ENCODE measurements around the gene NRXN3. TPM values are rescaled to one million over a fixed set of nuclear protein-coding genes. Genes with fewer than 3 reads are reported as not detected.

Gene NRXN3
- total RNA-seq, 1 experiment from 2014 or later = not detected

- TF ChIP-seq FOSL1 (IDR thresholded peaks at IDR 0.05; ENCODE audit: low read depth) = no peak
- TF ChIP-seq CBX3 (IDR thresholded peaks at IDR 0.05; ENCODE audit: low read depth) = no peak
- no peak for TF ChIP-seq RAD21 (IDR thresholded peaks at IDR 0.05; ENCODE audit: low read depth)
- no peak for TF ChIP-seq ATF3 (IDR thresholded peaks at IDR 0.05)
- TF ChIP-seq POLR2A (IDR thresholded peaks at IDR 0.05; ENCODE audit: borderline replicate concordance, extremely low read depth, insufficient read depth, insufficient read length) = no peak
- TF ChIP-seq CEBPB (IDR thresholded peaks at IDR 0.05; ENCODE audit: low read depth) = no peak
- no peak for TF ChIP-seq EZH2 (IDR thresholded peaks at IDR 0.05)
- TF ChIP-seq ELF1 (IDR thresholded peaks at IDR 0.05; ENCODE audit: borderline replicate concordance, low read depth) = no peak
- BruUV-seq (replicated peaks) = no TSS peak
- RAD21 ChIA-PET (ENCODE audit: low non-redundant PET in 1 of 2, low total read pairs in 2 of 2, uncharacterized antibody in 2 of 2, unreplicated experiment in 2 of 2) = no interaction called here
Observed at GRCh38 chr14:78220273-78220672, 50.1 kb downstream of the NRXN3 start.

GRCh38 chr14:78222746-78223145 is 52.6 kb downstream of the NRXN3 start:
- POLR2A ChIA-PET = no interaction called here
- TF ChIP-seq CTCF (IDR thresholded peaks at IDR 0.05 in 2 of 3, conservative IDR thresholded peaks at IDR 0.05 in 1 of 3; ENCODE audit: borderline replicate concordance in 1 of 3, insufficient read depth in 1 of 3, low read depth in 2 of 3, low read length in 2 of 3) = no peak
- TF ChIP-seq REST (IDR thresholded peaks at IDR 0.05; ENCODE audit: low read depth) = no peak
- no peak for TF ChIP-seq POLR2A (IDR thresholded peaks at IDR 0.05; ENCODE audit: borderline replicate concordance, extremely low read depth, insufficient read depth, insufficient read length)
- no peak for TF ChIP-seq SP1 (IDR thresholded peaks at IDR 0.05; ENCODE audit: low read depth)
- TF ChIP-seq EZH2phosphoT487 (IDR thresholded peaks at IDR 0.05; ENCODE audit: borderline replicate concordance) = no peak
- TF ChIP-seq YY1 (IDR thresholded peaks at IDR 0.05; ENCODE audit: extremely low read depth, insufficient replicate concordance, low read depth, low read length) = no peak
- no peak for TF ChIP-seq SIN3A (IDR thresholded peaks at IDR 0.05; ENCODE audit: low read depth)
- TF ChIP-seq SRF (IDR thresholded peaks at IDR 0.05; ENCODE audit: low read depth) = no peak
- TF ChIP-seq ZFX (IDR thresholded peaks at IDR 0.05) = no peak
- TF ChIP-seq TCF7L2 (IDR thresholded peaks at IDR 0.05; ENCODE audit: borderline replicate concordance, extremely low read depth, insufficient read depth, insufficient read length) = no peak
- TF ChIP-seq ATF3 (IDR thresholded peaks at IDR 0.05) = no peak

More at GRCh38 chr14:78220273-78220672, 50.1 kb downstream of the NRXN3 start:
- Histone ChIP-seq H4K20me1 (ENCODE audit: insufficient read depth) (no peaks in the 10 kb centered on the region), H3K4me1 (ENCODE audit: control insufficient read depth in 1 of 2, insufficient read depth in 2 of 2, low read length in 2 of 2) (no peaks in the 10 kb centered on the region), H2AFZ (ENCODE audit: low read depth, low read length, poor library complexity, severe bottlenecking) (no peak overlapping the region), H3K4me3 (replicated peaks in 1 of 2; ENCODE audit: low read depth in 1 of 2, low read length in 2 of 2) (no peak overlapping the region), H3K79me2 (ENCODE audit: insufficient read depth, low read length) (no peaks in the 10 kb centered on the region), H3K27me3 (ENCODE audit: insufficient read depth, low read length) (peaks cover 2% of the 10 kb centered on the region; the same call in 1 of the 2 replicates), H3K9ac (ENCODE audit: low read length) (no peak overlapping the region), H3K36me3 (ENCODE audit: control insufficient read depth in 1 of 2, insufficient read depth in 2 of 2, low read length in 2 of 2) (no peaks in the 10 kb centered on the region), H3K9me2 (ENCODE audit: insufficient read depth) (no peaks in the 10 kb centered on the region), H3K27ac (ENCODE audit: low read depth, low read length) (no peak overlapping the region), H3K9me3 (ENCODE audit: control insufficient read depth in 1 of 2, insufficient read depth in 1 of 2, low read depth in 1 of 2, low read length in 2 of 2) (no peaks in the 10 kb centered on the region), H3K4me2 (ENCODE audit: low read length) (no peak overlapping the region)
- intact Hi-C loops (cut with micrococcal nuclease) = no loop called here
- no peak for DNase-seq (ENCODE audit: low read depth, low spot score)
- no peak for ATAC-seq
- POLR2A ChIA-PET = no interaction called here
- CTCF ChIA-PET = no interaction called here

More at GRCh38 chr14:78222746-78223145, 52.6 kb downstream of the NRXN3 start:
- BruUV-seq (replicated peaks) = no TSS peak
- ChIA-PET RAD21 (ENCODE audit: low non-redundant PET in 1 of 2, low total read pairs in 2 of 2, uncharacterized antibody in 2 of 2, unreplicated experiment in 2 of 2) (no interaction called here), CTCF (no interaction called here)
- H2AFZ ChIP-seq (ENCODE audit: low read depth, low read length, poor library complexity, severe bottlenecking) = no peak overlapping the region
- DNase-seq (ENCODE audit: low read depth, low spot score) (no peak), ATAC-seq (no peak)
- intact Hi-C loops (cut with micrococcal nuclease) = no loop called here
- H3K4me2 ChIP-seq (ENCODE audit: low read length) = no peak overlapping the region
- H3K9ac ChIP-seq (ENCODE audit: low read length) = no peak overlapping the region
- no peak overlapping the region for H3K27ac ChIP-seq (ENCODE audit: low read depth, low read length)
- H4K20me1 ChIP-seq (ENCODE audit: insufficient read depth) = no peaks in the 10 kb centered on the region
- no peaks in the 10 kb centered on the region for H3K9me3 ChIP-seq (ENCODE audit: control insufficient read depth in 1 of 2, insufficient read depth in 1 of 2, low read depth in 1 of 2, low read length in 2 of 2)
- H3K4me1 ChIP-seq (ENCODE audit: control insufficient read depth in 1 of 2, insufficient read depth in 2 of 2, low read length in 2 of 2) = no peaks in the 10 kb centered on the region
- H3K9me2 ChIP-seq (ENCODE audit: insufficient read depth) = no peaks in the 10 kb centered on the region
- no peaks in the 10 kb centered on the region for H3K27me3 ChIP-seq (ENCODE audit: insufficient read depth, low read length)
- no peaks in the 10 kb centered on the region for H3K79me2 ChIP-seq (ENCODE audit: insufficient read depth, low read length)
- no peak overlapping the region for H3K4me3 ChIP-seq (replicated peaks in 1 of 2; ENCODE audit: low read depth in 1 of 2, low read length in 2 of 2)
- H3K36me3 ChIP-seq (ENCODE audit: control insufficient read depth in 1 of 2, insufficient read depth in 2 of 2, low read length in 2 of 2) = no peaks in the 10 kb centered on the region

Measured in HCT116 (cell line).